H1 (cell line): ENCODE data around the gene NOS3. TPM values are rescaled to one million over a fixed set of nuclear protein-coding genes. Genes with fewer than 3 reads are reported as not detected.

Experiments
- CTCF ChIA-PET: fragments of 300-600 bp; sonication (Branson Sonifier 250); formaldehyde crosslinking; loops from one replicate; lab custom pipeline; 2021; ENCODE audit not compliant: partially characterized antibody; lab: Charles Lee
- POLR2A ChIA-PET: fragments of 300-600 bp; sonication (Branson Sonifier 250); formaldehyde crosslinking; loops from one replicate; lab custom pipeline; 2021; ENCODE audit warnings: inconsistent platforms; ENCODE audit not compliant: partially characterized antibody; lab: Charles Lee
- DNase-seq, 2 experiments: peaks; one replicate each; pipeline versions ENCODE4 v3.0.0 to v3.0.0-alpha.2; 2010 to 2022; ENCODE audit warnings: low spot score in 2 of 2, low read depth in 1 of 2, mixed read lengths in 1 of 2
- FAIRE-seq: peaks from 2 replicates; lab custom pipeline; 2011; peaks lifted over from hg19 to GRCh38; lab: Jason Lieb, UNC
- H2AFZ ChIP-seq: 2 replicates; pipeline ENCODE4 v1.8.1; 2012; ENCODE audit warnings: low read length, inconsistent platforms
- H2AK5ac ChIP-seq: 2 replicates; pipeline ENCODE4 v1.6.1; 2013; ENCODE audit warnings: low read depth, low read length
- H2BK120ac ChIP-seq: replicated peaks from 2 replicates; pipeline ENCODE3; 2013; ENCODE audit warnings: low read depth, low read length, inconsistent platforms
- H2BK12ac ChIP-seq: 2 replicates; pipeline ENCODE4 v1.6.1; 2013; ENCODE audit warnings: low read depth, low read length
- H2BK15ac ChIP-seq: 2 replicates; pipeline ENCODE4 v1.6.1; 2013; ENCODE audit warnings: low read length
- H2BK20ac ChIP-seq: 2 replicates; pipeline ENCODE4 v1.6.1; 2013; ENCODE audit warnings: low read length
- H2BK5ac ChIP-seq: 2 replicates; pipeline ENCODE4 v1.6.1; 2013; ENCODE audit warnings: low read depth, low read length
- H3K14ac ChIP-seq: 2 replicates; pipeline ENCODE4 v1.6.1; 2013; ENCODE audit warnings: inconsistent platforms; ENCODE audit not compliant: insufficient read length
- H3K18ac ChIP-seq: 2 replicates; pipeline ENCODE4 v1.6.1; 2013; ENCODE audit warnings: low read length; ENCODE audit errors: extremely low read depth
- H3K23ac ChIP-seq: 2 replicates; pipeline ENCODE4 v1.6.1; 2013; ENCODE audit warnings: inconsistent platforms; ENCODE audit not compliant: insufficient read length
- H3K23me2 ChIP-seq: 2 replicates; pipeline ENCODE4 v1.6.1; 2013; ENCODE audit warnings: low read depth, low read length
- H3K27ac ChIP-seq: 2 replicates; pipeline ENCODE4 v1.6.1; 2011; ENCODE audit warnings: low read depth, low read length, inconsistent platforms
- H3K27me3 ChIP-seq, 4 experiments: replicated peaks in 1 of 4; 1 replicate in 1 of 4; 2 replicates in 3 of 4; pipeline versions ENCODE4 v1.6.1 to v1.8.1; 2011 to 2013; ENCODE audit warnings: low read length in 3 of 4, mild to moderate bottlenecking in 3 of 4, inconsistent platforms in 2 of 4, mixed read lengths in 2 of 4, moderate library complexity in 1 of 4; ENCODE audit not compliant: control insufficient read depth in 3 of 4, insufficient read depth in 3 of 4; ENCODE audit errors: extremely low read depth in 1 of 4
- H3K36me3 ChIP-seq, 4 experiments: 2 replicates each; pipeline versions ENCODE4 v1.6.1 to v1.8.1; 2011 to 2013; ENCODE audit warnings: mild to moderate bottlenecking in 4 of 4, low read length in 3 of 4, moderate library complexity in 2 of 4, control low read depth in 1 of 4, inconsistent platforms in 1 of 4; ENCODE audit not compliant: insufficient read depth in 4 of 4, control insufficient read depth in 2 of 4
- H3K4ac ChIP-seq: replicated peaks from 2 replicates; pipeline ENCODE3; 2013; ENCODE audit warnings: low read length, low read depth, mixed read lengths, inconsistent platforms; ENCODE audit not compliant: insufficient read length
- H3K4me1 ChIP-seq, 4 experiments: replicated peaks in 1 of 4; 1 replicate in 1 of 4; 2 replicates in 3 of 4; pipeline versions ENCODE4 v1.6.1 to v1.8.1; 2011 to 2013; ENCODE audit warnings: low read length in 3 of 4, inconsistent platforms in 2 of 4, mixed read lengths in 1 of 4; ENCODE audit not compliant: insufficient read depth in 4 of 4, control insufficient read depth in 3 of 4
- H3K4me2 ChIP-seq, 2 experiments: 2 replicates each; pipeline versions ENCODE4 v1.6.1 to v1.8.1; 2011 to 2013; ENCODE audit warnings: low read depth in 2 of 2, low read length in 2 of 2, control low read depth in 1 of 2, inconsistent platforms in 1 of 2, mild to moderate bottlenecking in 1 of 2; ENCODE audit not compliant: insufficient read depth in 1 of 2
- H3K4me3 ChIP-seq, 4 experiments: fragments of 200-600, 300-600 bp in 1 of 4; sonication (generic), shearing (Covaris generic), sonication (Bioruptor Twin) in 1 of 4; 2 replicates each; pipeline versions ENCODE4 v1.5.1 to v1.8.1; 2011 to 2016; ENCODE audit warnings: low read length in 4 of 4, low read depth in 3 of 4, control low read depth in 2 of 4, inconsistent platforms in 2 of 4, mild to moderate bottlenecking in 2 of 4, mixed read lengths in 1 of 4, moderate library complexity in 1 of 4; ENCODE audit not compliant: insufficient read depth in 2 of 4; ENCODE audit errors: extremely low read depth in 1 of 4
- H3K56ac ChIP-seq: replicated peaks from 2 replicates; pipeline ENCODE3; 2013; ENCODE audit warnings: low read depth, mild to moderate bottlenecking, mixed read lengths, low read length, inconsistent platforms; ENCODE audit not compliant: insufficient read length
- H3K79me1 ChIP-seq: 2 replicates; pipeline ENCODE4 v1.6.1; 2013; ENCODE audit warnings: low read depth, low read length, control low read depth
- H3K79me2 ChIP-seq, 2 experiments: 2 replicates each; pipeline versions ENCODE4 v1.6.1 to v1.8.1; 2012 to 2013; ENCODE audit warnings: low read length in 2 of 2, mild to moderate bottlenecking in 2 of 2, inconsistent platforms in 1 of 2; ENCODE audit not compliant: insufficient read depth in 2 of 2, control insufficient read depth in 1 of 2
- H3K9ac ChIP-seq, 4 experiments: replicated peaks in 1 of 4; 1 replicate in 1 of 4; 2 replicates in 3 of 4; pipeline versions ENCODE4 v1.6.1 to v1.8.1; 2011 to 2013; ENCODE audit warnings: low read depth in 3 of 4, low read length in 3 of 4, control low read depth in 2 of 4, mild to moderate bottlenecking in 2 of 4, moderate library complexity in 2 of 4, inconsistent platforms in 1 of 4; ENCODE audit errors: extremely low read depth in 1 of 4
- H3K9me3 ChIP-seq, 2 experiments: 2 replicates each; pipeline versions ENCODE4 v1.6.1 to v1.8.1; 2012 to 2013; ENCODE audit warnings: mild to moderate bottlenecking in 2 of 2, moderate library complexity in 2 of 2, control low read depth in 1 of 2, inconsistent platforms in 1 of 2, low read depth in 1 of 2, low read length in 1 of 2, mixed read lengths in 1 of 2; ENCODE audit not compliant: insufficient read depth in 2 of 2
- H4K20me1 ChIP-seq, 2 experiments: replicated peaks in 1 of 2; 2 replicates each; pipeline versions ENCODE3 to v1.8.1; 2011 to 2013; ENCODE audit warnings: inconsistent platforms in 2 of 2, low read length in 2 of 2, mild to moderate bottlenecking in 1 of 2; ENCODE audit not compliant: insufficient read depth in 2 of 2, control insufficient read depth in 1 of 2
- H4K5ac ChIP-seq: 2 replicates; pipeline ENCODE4 v1.6.1; 2013; ENCODE audit warnings: low read length, low read depth, mixed read lengths, inconsistent platforms; ENCODE audit not compliant: insufficient read length
- H4K8ac ChIP-seq: 2 replicates; pipeline ENCODE4 v1.8.0; 2013; ENCODE audit warnings: mild to moderate bottlenecking, moderate library complexity, low read length, inconsistent platforms; ENCODE audit not compliant: insufficient read depth; ENCODE audit errors: extremely low read depth
- H4K91ac ChIP-seq: replicated peaks from 2 replicates; pipeline ENCODE3; 2013; ENCODE audit warnings: low read length, mixed read lengths, inconsistent platforms; ENCODE audit not compliant: insufficient read length
- CBX5 ChIP-seq: fragments of 300-800, 300-1000 bp; sonication (generic); IDR thresholded peaks from 2 replicates; pipeline ENCODE4 v1.7.1; 2016; ENCODE audit warnings: antibody characterized with exemption, low read length, low read depth
- CHD1 ChIP-seq: IDR thresholded peaks from 2 replicates; pipeline ENCODE4 v1.6.1; 2012; ENCODE audit warnings: low read depth, low read length, improper control_type of control experiment
- CHD2 ChIP-seq: IDR thresholded peaks from 2 replicates; pipeline ENCODE4 v1.6.1; 2012; ENCODE audit warnings: low read length, improper control_type of control experiment
- GABPA ChIP-seq: IDR thresholded peaks from 2 replicates; pipeline ENCODE4 v1.6.1; 2011; ENCODE audit warnings: mild to moderate bottlenecking, low read length, moderate library complexity, borderline replicate concordance; ENCODE audit not compliant: insufficient read depth
- GTF2F1 ChIP-seq: IDR thresholded peaks from 2 replicates; pipeline ENCODE4 v1.6.1; 2012; ENCODE audit warnings: low read depth, low read length, improper control_type of control experiment, borderline replicate concordance
- JUND ChIP-seq: IDR thresholded peaks from 2 replicates; pipeline ENCODE4 v1.6.1; 2011; ENCODE audit warnings: mild to moderate bottlenecking, improper control_type of control experiment, low read length
- KDM4A ChIP-seq: IDR thresholded peaks from one replicate; pipeline ENCODE4 v1.7.1; 2012; ENCODE audit warnings: low read depth, mild to moderate bottlenecking, moderate library complexity, low read length, inconsistent platforms; ENCODE audit not compliant: severe bottlenecking
- PHF8 ChIP-seq: fragments of 200-600 bp; sonication (generic); conservative IDR thresholded peaks from 2 replicates; pipeline ENCODE4 v1.7.1; 2012; ENCODE audit warnings: low read depth, mild to moderate bottlenecking, inconsistent platforms, low read length, moderate library complexity
- RBBP5 ChIP-seq: IDR thresholded peaks from 2 replicates; pipeline ENCODE4 v1.7.1; 2012; ENCODE audit warnings: low read depth, mild to moderate bottlenecking, inconsistent platforms, low read length, moderate library complexity, borderline replicate concordance
- SIN3A ChIP-seq, 2 experiments: IDR thresholded peaks in 1 of 2; conservative IDR thresholded peaks in 1 of 2; 2 replicates each; pipeline ENCODE4 v1.6.1; 2011 to 2012; ENCODE audit warnings: low read length in 2 of 2, improper control_type of control experiment in 1 of 2, low read depth in 1 of 2, mild to moderate bottlenecking in 1 of 2
- SIX5 ChIP-seq: IDR thresholded peaks from 2 replicates; pipeline ENCODE4 v1.6.1; 2011; ENCODE audit warnings: mild to moderate bottlenecking, low read depth, low read length
- SP1 ChIP-seq: IDR thresholded peaks from 2 replicates; pipeline ENCODE4 v1.6.1; 2011; ENCODE audit warnings: low read depth, low read length
- SP4 ChIP-seq: IDR thresholded peaks from 2 replicates; pipeline ENCODE4 v1.6.1; 2012; ENCODE audit warnings: low read length, inconsistent platforms
- TCF12 ChIP-seq: IDR thresholded peaks from 2 replicates; pipeline ENCODE4 v1.6.1; 2011; ENCODE audit warnings: low read depth, mild to moderate bottlenecking, low read length
- WGBS, 2 experiments: shearing (Covaris generic) in 1 of 2; methylation state at CpG; one replicate each; pipeline versions ENCODE4 v1.1.6 to v1.1.7; 2013 to 2015; ENCODE audit warnings: low lambda C conversion rate in 2 of 2, mixed read lengths in 2 of 2, inconsistent platforms in 1 of 2, low coverage in 1 of 2, missing lambda C conversion rate in 1 of 2; ENCODE audit not compliant: insufficient replicate concordance in 2 of 2, insufficient coverage in 1 of 2, insufficient read length in 1 of 2; ENCODE audit errors: extremely low coverage in 1 of 2, missing lambda C conversion rate in 1 of 2; 5-methylcytosine and 5-hydroxymethylcytosine counted together
- polyA plus RNA-seq, 7 experiments: library from polyadenylated mRNA; depleted of rRNA in 3 of 7; stranded (reverse) in 5 of 7; unstranded in 2 of 7; fragments of >200 nt in 5 of 7; fragments of 200-250 nt in 2 of 7; gene quantifications; 1 replicate in 5 of 7; 2 replicates in 1 of 7; 4 replicates in 1 of 7; pipeline versions ENCODE4 v1.2.1 to v1.2.3, GENCODE V29; 2011 to 2013; ENCODE audit warnings: missing spikeins in 2 of 7, mixed read lengths in 2 of 7
- total RNA-seq: library from RNA; stranded (reverse); fragmentation: NEBNext Ultra II Directional; extraction: Animal tissue kit (Norgen Biotek cat#: 25700); gene quantifications from 2 replicates; pipeline ENCODE4 v1.2.1, GENCODE V29; 2021

The NOS3 gene
- total and polyA plus RNA-seq, 2 of the 8 experiments (the other 6 are each of a cell fraction or from before 2014, with no cell fraction given), result 4.4 to 16.2 TPM

GRCh38 chr7:150943453-150943814 lies 47.4 kb upstream of the NOS3 start:
- Histone ChIP-seq H2AK5ac (no peak overlapping the region), H3K23me2 (peaks cover 4% of the 10 kb centered on the region; the same call in 1 of the 2 replicates), H3K9ac (no peak overlapping the region), H4K5ac (no peak overlapping the region), H3K56ac (no peak overlapping the region), H2BK5ac (no peak overlapping the region; the same call in 1 of the 2 replicates), H3K27me3 (peaks cover 0 to 18% (median 10%) of the 10 kb centered on the region in 4 experiments; a peak in 5 of 7 replicates), H3K79me1 (no peaks in the 10 kb centered on the region), H3K79me2 (no peaks in the 10 kb centered on the region), H4K8ac (no peak overlapping the region), H3K27ac (no peak overlapping the region), H4K20me1 (peaks cover 0 to 3% of the 10 kb centered on the region in 2 experiments), H3K36me3 (no peaks in the 10 kb centered on the region), H3K4me3 (no peak overlapping the region), H3K4me2 (no peak overlapping the region), H2AFZ (no peak overlapping the region), H3K4ac (no peak overlapping the region), H3K23ac (no peak overlapping the region), H3K14ac (no peak overlapping the region), H4K91ac (no peak overlapping the region), H2BK15ac (no peak overlapping the region), H3K9me3 (no peaks in the 10 kb centered on the region), H3K4me1 (peaks cover 0 to 33% (median 20%) of the 10 kb centered on the region in 4 experiments; a peak in 6 of 7 replicates), H2BK120ac (no peak overlapping the region), H2BK12ac (no peak overlapping the region), H2BK20ac (no peak overlapping the region), H3K18ac (no peak overlapping the region)
- ChIA-PET CTCF (interaction anchor here (1.1 to 6.1 kb wide), 5 partner anchors 19 to 45 kb away, joined by 4 to 35 read pairs (median 7); no protein-coding TSS in a partner anchor), POLR2A (no interaction called here)
- TF ChIP-seq GTF2F1 (no peak), SP1 (no peak), SP4 (no peak), CHD1 (no peak), CBX5 (no peak), GABPA (no peak), SIN3A (conservative IDR thresholded peaks at IDR 0.05 in 1 of 2, IDR thresholded peaks at IDR 0.05 in 1 of 2; ENCODE audit: low read depth in 1 of 2, low read length in 2 of 2) (no peak), SIX5 (no peak), TCF12 (no peak), PHF8 (no peak), JUND (no peak), CHD2 (no peak), KDM4A (no peak), RBBP5 (no peak)
- FAIRE-seq, result no peak
- no peak for DNase-seq
- WGBS, 2 experiments, result 94% methylated on average over 6 of the region's 6 CpGs; no CpG with 5 or more reads in 1 of the 2 experiments
